Fibroblast of the aortic adventitia (primary cell): Measurements from ENCODE around the gene NETO1. TPM values are rescaled to one million over a fixed set of nuclear protein-coding genes. Genes with fewer than 3 reads are reported as not detected.

ENCODE experiments used
- DNase-seq: peaks from one replicate; pipeline ENCODE4 v3.0.0-alpha.2; 2010; ENCODE audit warnings: low read depth
- H3K4me3 ChIP-seq: 2 replicates; pipeline ENCODE4 v1.5.1; 2011; ENCODE audit warnings: low read depth, mild to moderate bottlenecking, control low read depth, low read length, moderate library complexity
- CTCF ChIP-seq: IDR thresholded peaks from 2 replicates; pipeline ENCODE4 v1.5.1; 2011; ENCODE audit warnings: mild to moderate bottlenecking, low read length, control low read depth, inconsistent platforms; ENCODE audit not compliant: insufficient read depth
- total RNA-seq: library from RNA; depleted of rRNA; stranded (reverse); fragments of >200 nt; gene quantifications from 2 replicates; pipeline ENCODE4 v1.2.3, GENCODE V29; 2012; ENCODE audit warnings: low replicate concordance

NETO1 gene
- total RNA-seq, 1 donor = not detected

GRCh38 chr18:72808680-72809079 is 59.1 kb downstream of the NETO1 start:
- DNase-seq = no peak
- no peak overlapping the region for H3K4me3 ChIP-seq
- no peak for TF ChIP-seq CTCF

GRCh38 chr18:72799106-72799505 is 68.7 kb downstream of the NETO1 start:
- H3K4me3 ChIP-seq = no peak overlapping the region
- no peak for TF ChIP-seq CTCF
- DNase-seq = no peak

GRCh38 chr18:72783530-72783929 is 84.3 kb downstream of the NETO1 start:
- DNase-seq = no peak
- no peak for TF ChIP-seq CTCF
- H3K4me3 ChIP-seq = no peak overlapping the region

GRCh38 chr18:72774914-72775313 is 92.9 kb downstream of the NETO1 start:
- no peak overlapping the region for H3K4me3 ChIP-seq
- no peak for DNase-seq
- no peak for TF ChIP-seq CTCF

GRCh38 chr18:72772916-72773315 is 94.9 kb downstream of the NETO1 start:
- H3K4me3 ChIP-seq = no peak overlapping the region
- no peak for DNase-seq
- no peak for TF ChIP-seq CTCF

GRCh38 chr18:72768681-72769229 is 99.0 kb downstream of the NETO1 start:
- no peak for TF ChIP-seq CTCF
- DNase-seq = no peak
- H3K4me3 ChIP-seq = no peak overlapping the region

- peak; percentile 70 for TF ChIP-seq CTCF
- no peak overlapping the region for H3K4me3 ChIP-seq
- peak; percentile 74 for DNase-seq
These were observed 105.2 kb downstream of the NETO1 start for GRCh38 chr18:72762515-72763122.
